ENCODE measurements around the gene NFIC. TPM values are rescaled to one million over a fixed set of nuclear protein-coding genes. Genes with fewer than 3 reads are reported as not detected.
A peak's percentile ranks its signal among the peaks of the same experiment; 100 is the strongest.
"Not testable (repeated sequence)": the region's sequence is repeated elsewhere in the genome, so short reads cannot be mapped to it uniquely, and the experiment has no call there.

Gene NFIC
- total RNA-seq, 1 donor, result 42.7 TPM

DNA sequence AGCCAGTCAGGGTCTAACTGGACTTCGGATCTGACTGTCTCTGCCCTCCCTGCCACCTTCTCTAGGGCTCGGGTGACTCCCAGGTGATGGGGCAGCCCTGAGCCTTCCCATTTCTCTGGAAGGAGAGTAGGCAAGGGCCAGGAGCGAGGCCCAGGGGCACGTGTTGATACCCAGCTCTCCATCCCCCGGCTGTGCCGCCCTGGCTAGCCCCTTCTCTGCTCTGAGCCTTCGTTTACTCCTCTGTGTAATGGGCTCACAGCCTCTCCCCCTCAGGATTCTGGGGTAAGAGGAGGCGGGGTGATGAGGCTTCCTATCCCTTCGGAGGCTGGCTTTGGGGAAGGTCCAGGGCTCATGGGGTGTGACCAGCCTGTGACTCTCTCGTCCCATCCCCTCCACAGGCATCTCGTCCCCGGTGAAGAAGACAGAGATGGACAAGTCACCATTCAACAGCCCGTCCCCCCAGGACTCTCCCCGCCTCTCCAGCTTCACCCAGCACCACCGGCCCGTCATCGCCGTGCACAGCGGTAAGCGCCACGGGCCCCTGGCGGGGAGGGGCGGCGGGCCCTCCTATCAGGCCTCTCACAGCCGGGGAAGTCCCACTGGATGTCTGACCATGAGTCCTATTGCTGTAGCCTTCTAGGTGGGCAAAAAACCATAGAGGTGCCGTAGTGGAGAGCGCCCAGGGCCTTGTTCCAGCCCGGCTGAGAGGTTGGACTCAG lies 82.4 kb downstream of the NFIC start:
- DNase-seq (ENCODE audit: low read depth), result no peak
- H3K4me3 ChIP-seq (ENCODE audit: low read depth, low read length), result no peak overlapping the region
- TF ChIP-seq, protein P1, sequence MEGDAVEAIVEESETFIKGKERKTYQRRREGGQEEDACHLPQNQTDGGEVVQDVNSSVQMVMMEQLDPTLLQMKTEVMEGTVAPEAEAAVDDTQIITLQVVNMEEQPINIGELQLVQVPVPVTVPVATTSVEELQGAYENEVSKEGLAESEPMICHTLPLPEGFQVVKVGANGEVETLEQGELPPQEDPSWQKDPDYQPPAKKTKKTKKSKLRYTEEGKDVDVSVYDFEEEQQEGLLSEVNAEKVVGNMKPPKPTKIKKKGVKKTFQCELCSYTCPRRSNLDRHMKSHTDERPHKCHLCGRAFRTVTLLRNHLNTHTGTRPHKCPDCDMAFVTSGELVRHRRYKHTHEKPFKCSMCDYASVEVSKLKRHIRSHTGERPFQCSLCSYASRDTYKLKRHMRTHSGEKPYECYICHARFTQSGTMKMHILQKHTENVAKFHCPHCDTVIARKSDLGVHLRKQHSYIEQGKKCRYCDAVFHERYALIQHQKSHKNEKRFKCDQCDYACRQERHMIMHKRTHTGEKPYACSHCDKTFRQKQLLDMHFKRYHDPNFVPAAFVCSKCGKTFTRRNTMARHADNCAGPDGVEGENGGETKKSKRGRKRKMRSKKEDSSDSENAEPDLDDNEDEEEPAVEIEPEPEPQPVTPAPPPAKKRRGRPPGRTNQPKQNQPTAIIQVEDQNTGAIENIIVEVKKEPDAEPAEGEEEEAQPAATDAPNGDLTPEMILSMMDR (IDR thresholded peaks at IDR 0.05; ENCODE audit: insufficient read depth, low read depth, low read length), result no peak

DNA sequence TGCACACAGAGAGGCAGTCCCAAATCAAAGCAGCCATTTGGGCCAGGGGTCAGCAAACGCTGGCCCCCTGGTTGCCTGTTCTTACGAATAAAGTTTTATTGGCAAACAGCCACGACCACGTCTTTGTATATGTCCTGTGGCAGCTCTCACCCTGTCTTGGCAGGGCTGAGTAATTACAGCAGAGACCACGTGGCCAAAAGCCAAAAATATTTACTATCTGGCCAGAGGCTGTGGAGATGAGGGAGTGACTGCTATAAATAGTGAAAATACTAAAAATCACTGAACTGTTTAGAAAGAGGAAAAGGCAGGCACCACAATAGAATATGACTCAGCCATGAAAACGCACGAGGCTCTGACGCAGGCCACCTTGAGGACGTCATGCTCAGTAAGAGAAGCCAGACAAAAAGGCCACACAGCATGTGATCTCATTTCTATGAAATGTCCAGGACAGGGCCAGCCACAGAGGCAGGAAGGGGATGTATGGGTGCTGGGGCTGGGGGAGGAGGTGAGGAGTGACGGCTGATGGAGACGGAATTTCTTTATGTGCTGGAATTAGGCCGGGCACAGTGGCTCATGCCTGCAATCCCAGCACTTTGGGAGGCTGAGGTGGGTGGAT lies 84.5 kb downstream of the NFIC start:
- peak; percentile 100 for DNase-seq (ENCODE audit: low read depth)
- TF ChIP-seq, protein P1 (IDR thresholded peaks at IDR 0.05; ENCODE audit: insufficient read depth, low read depth, low read length), result no peak

DNA sequence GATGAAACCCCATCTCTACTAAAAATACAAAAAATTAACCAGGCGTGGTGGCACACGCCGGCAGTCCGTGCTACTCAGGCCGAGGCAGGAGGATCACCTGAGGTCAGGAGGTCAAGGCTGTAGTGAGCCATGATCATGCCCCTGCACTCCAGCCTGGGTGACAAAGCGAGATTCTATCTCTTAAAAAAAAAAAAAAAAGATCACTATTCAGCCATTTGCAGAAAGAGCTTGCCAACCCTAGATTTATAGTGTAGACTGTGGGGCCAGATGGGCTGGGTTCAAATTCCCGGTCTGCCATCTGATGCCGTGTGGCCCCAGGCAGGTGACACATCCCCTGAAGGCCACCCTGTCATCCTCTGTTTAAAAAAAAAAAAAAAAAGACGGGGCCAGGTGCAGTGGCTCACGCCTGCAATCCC lies 85.1 kb downstream of the NFIC start:
- TF ChIP-seq, protein P1 (IDR thresholded peaks at IDR 0.05; ENCODE audit: insufficient read depth, low read depth, low read length), result no peak
- DNase-seq (ENCODE audit: low read depth), result peak; percentile 12
- H3K4me3 ChIP-seq (ENCODE audit: low read depth, low read length), result no peak overlapping the region

More for the DNA sequence above, 84.5 kb downstream of the NFIC start:
- no peak overlapping the region for H3K4me3 ChIP-seq (ENCODE audit: low read depth, low read length)

DNA sequence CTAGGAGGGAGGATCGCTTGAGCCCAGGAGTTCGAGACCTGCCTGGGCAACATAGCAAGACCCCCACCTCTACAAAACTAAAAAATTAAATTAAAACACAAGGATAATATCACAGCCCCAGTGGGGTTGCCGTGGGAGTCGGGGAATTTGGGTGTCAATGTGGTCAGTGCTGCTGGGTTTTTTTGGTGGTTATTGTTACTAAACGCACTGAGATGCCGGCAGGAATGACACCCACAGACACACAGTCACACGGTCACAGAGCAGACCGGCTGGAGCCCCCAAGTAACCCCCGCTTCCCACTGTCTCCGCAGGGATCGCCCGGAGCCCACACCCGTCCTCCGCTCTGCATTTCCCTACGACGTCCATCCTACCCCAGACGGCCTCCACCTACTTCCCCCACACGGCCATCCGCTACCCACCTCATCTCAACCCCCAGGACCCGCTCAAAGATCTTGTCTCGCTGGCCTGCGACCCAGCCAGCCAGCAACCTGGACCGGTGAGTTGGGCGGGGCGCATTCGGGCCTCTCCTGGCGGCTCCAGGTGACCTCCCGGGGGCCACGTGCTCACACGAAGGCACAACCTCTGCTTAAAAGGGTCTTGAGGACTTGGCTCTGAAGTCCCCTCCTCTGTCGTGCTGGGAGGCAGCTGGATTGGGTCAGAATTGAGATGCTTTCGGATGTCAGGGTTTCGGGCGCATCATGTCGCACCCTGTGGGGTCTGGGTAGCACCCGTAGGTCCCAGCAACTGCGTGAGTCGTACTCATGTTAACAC lies 86.0 kb downstream of the NFIC start:
- TF ChIP-seq, protein P1 (IDR thresholded peaks at IDR 0.05; ENCODE audit: insufficient read depth, low read depth, low read length), result no peak
- H3K4me3 ChIP-seq (ENCODE audit: low read depth, low read length), result no peak overlapping the region

DNA sequence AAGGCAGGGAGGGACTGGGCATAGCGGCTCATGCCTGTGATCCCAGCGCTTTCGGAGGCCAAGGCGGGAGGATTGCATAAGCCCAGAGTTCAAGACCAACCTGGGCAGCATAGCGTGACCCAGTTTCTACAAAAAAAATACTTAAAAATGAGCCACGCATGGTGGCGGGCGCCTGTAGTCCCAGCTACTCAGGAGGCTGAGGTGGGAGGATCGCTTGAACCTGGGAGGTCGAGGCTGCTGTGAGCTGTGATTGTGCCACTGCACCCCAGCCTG lies 86.5 kb downstream of the NFIC start:
- DNase-seq (ENCODE audit: low read depth); H3K4me3 ChIP-seq (ENCODE audit: low read depth, low read length): not testable (repeated sequence)

More for the DNA sequence above, 86.0 kb downstream of the NFIC start:
- no peak for DNase-seq (ENCODE audit: low read depth)

DNA sequence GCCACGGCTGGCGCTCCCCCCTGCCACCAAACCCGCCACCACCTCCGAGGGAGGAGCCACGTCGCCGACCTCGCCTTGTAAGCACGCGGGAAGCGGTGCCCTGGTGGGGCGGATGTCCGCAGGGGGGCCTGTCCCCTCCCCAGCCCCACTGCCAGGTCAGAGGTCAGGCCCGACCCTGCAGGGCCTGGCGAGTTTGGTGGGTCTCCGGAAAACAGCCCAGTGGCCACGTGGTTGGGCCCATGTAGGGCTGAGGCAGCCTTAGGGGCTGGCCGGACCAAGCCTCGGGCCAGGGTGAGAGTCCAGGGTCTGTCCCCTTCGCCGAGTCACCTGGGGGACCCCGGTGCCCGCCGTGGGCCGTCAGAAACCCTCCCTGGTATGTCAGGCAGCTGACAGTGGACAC lies 87.5 kb downstream of the NFIC start:
- TF ChIP-seq, protein P1 (IDR thresholded peaks at IDR 0.05; ENCODE audit: insufficient read depth, low read depth, low read length), result no peak
- DNase-seq (ENCODE audit: low read depth), result no peak
- H3K4me3 ChIP-seq (ENCODE audit: low read depth, low read length), result no peak overlapping the region

DNA sequence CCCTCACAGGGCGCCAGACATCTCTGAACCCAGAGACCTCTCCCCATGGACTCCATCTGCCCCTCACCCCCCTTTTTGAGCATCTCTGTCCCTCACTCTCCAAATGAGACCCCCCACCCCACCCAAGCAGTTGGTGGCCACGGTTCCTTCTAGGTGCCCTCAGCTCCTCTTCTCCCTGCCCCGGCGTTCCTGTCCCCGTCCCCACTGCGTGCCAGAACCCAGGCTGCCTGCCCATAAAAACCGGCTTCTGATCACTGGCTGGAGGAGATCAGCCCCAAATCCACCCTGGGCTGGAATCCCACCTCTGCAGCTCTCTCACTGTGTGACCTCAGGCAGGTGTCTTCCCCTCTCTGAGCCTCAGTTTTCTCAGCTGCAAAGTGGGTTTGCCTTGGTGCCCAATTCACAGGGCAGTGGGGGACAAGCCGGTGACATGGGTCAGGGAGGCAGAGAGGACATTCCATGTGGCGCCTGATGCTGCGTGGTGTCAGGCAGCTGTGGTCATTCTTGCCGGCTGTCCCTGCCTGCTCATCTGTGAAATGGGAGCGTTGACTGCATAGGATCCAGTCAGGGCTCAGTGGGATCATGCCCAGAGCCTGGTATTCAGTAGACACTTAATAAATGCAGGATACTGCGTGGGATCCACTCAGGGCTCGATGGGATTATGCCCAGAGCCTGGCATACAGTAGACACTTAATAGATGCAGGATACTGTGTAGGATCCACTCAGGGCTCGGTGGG lies 88.4 kb downstream of the NFIC start:
- no peak for DNase-seq (ENCODE audit: low read depth)
- H3K4me3 ChIP-seq (ENCODE audit: low read depth, low read length), result no peak overlapping the region
- TF ChIP-seq, protein P1 (IDR thresholded peaks at IDR 0.05; ENCODE audit: insufficient read depth, low read depth, low read length), result no peak

Measured in fibroblast of villous mesenchyme (primary cell).